HEK293 (cell line): Measurements from ENCODE around the gene ADAMTSL4.

Experiments used
- CTCF ChIP-seq: fragments of 450-650 bp; formaldehyde crosslinking; IDR thresholded peaks from 2 replicates; pipeline ENCODE4 v1.5.1; 2016; ENCODE audit warnings: missing biosample characterization, missing genetic modification characterization
- ELK4 ChIP-seq: IDR thresholded peaks from 2 replicates; pipeline ENCODE4 v1.6.1; 2011; ENCODE audit warnings: mild to moderate bottlenecking, low read depth, low read length, borderline replicate concordance
- PATZ1 ChIP-seq: fragments of 450-650 bp; formaldehyde crosslinking; IDR thresholded peaks from 2 replicates; pipeline ENCODE4 v1.5.1; 2016; ENCODE audit warnings: missing biosample characterization, missing genetic modification characterization
- PRDM4 ChIP-seq: fragments of 450-650 bp; formaldehyde crosslinking; IDR thresholded peaks from 2 replicates; pipeline ENCODE4 v1.5.1; 2017; ENCODE audit warnings: missing biosample characterization, missing genetic modification characterization
- REPIN1 ChIP-seq: fragments of 450-650 bp; formaldehyde crosslinking; IDR thresholded peaks from 2 replicates; pipeline ENCODE4 v1.5.1; 2017; ENCODE audit warnings: missing biosample characterization, missing genetic modification characterization, low read depth
- REST ChIP-seq: fragments of 450-650 bp; formaldehyde crosslinking; IDR thresholded peaks from 2 replicates; pipeline ENCODE4 v1.5.1; 2016; ENCODE audit warnings: missing biosample characterization, missing genetic modification characterization
- SCRT2 ChIP-seq: fragments of 450-650 bp; formaldehyde crosslinking; IDR thresholded peaks from 2 replicates; pipeline ENCODE4 v1.5.1; 2016; ENCODE audit warnings: missing biosample characterization, missing genetic modification characterization
- YY2 ChIP-seq: fragments of 450-650 bp; formaldehyde crosslinking; IDR thresholded peaks from 2 replicates; pipeline ENCODE4 v1.5.1; 2016; ENCODE audit warnings: missing biosample characterization, missing genetic modification characterization
- ZBTB26 ChIP-seq: fragments of 450-650 bp; formaldehyde crosslinking; optimal IDR thresholded peaks from 2 replicates; pipeline ENCODE3; 2016; ENCODE audit warnings: missing biosample characterization, mild to moderate bottlenecking, missing genetic modification characterization
- ZNF184 ChIP-seq: fragments of 450-650 bp; IDR thresholded peaks from 2 replicates; pipeline ENCODE4 v1.5.1; 2018; ENCODE audit warnings: missing biosample characterization, mild to moderate bottlenecking, missing genetic modification characterization
- ZNF354C ChIP-seq: fragments of 450-650 bp; formaldehyde crosslinking; IDR thresholded peaks from 2 replicates; pipeline ENCODE4 v1.5.1; 2016; ENCODE audit warnings: missing biosample characterization, missing genetic modification characterization, low read depth, borderline replicate concordance
- ZNF362 ChIP-seq: fragments of 450-650 bp; formaldehyde crosslinking; IDR thresholded peaks from 2 replicates; pipeline ENCODE4 v1.5.1; 2016; ENCODE audit warnings: missing biosample characterization, missing genetic modification characterization
- ZNF398 ChIP-seq: fragments of 450-650 bp; formaldehyde crosslinking; IDR thresholded peaks from 2 replicates; pipeline ENCODE4 v1.5.1; 2017; ENCODE audit warnings: missing biosample characterization, missing genetic modification characterization
- ZNF580 ChIP-seq: fragments of 450-650 bp; formaldehyde crosslinking; IDR thresholded peaks from 2 replicates; pipeline ENCODE4 v1.5.1; 2016; ENCODE audit warnings: missing biosample characterization, missing genetic modification characterization
- ZSCAN30 ChIP-seq: fragments of 450-650 bp; IDR thresholded peaks from 2 replicates; pipeline ENCODE4 v1.5.1; 2018; ENCODE audit warnings: missing biosample characterization, mild to moderate bottlenecking, missing genetic modification characterization, moderate library complexity

ADAMTSL4 gene

GRCh38 chr1:150579110-150579944 is 30.1 kb downstream of the ADAMTSL4 start, which contains the start of gene MCL1 (continued):
- TF ChIP-seq ZNF580 (peak; percentile 76; the same call in 1 of the 2 replicates), ZSCAN30 (tag by site-specific recombination) (peak; percentile 78), ZBTB26 (tag by site-specific recombination) (peak; percentile 90), PRDM4 (tag by site-specific recombination) (peak; percentile 35), ZNF362 (tag by site-specific recombination) (peak; percentile 93), ZNF354C (tag by site-specific recombination) (no peak), ZNF184 (peak; percentile 47; the same call in 1 of the 2 replicates), REST (tag by site-specific recombination) (0 out of 2 replicates have a peak, but pooled peaks have one; percentile 11), ELK4 (peak; percentile 99), CTCF (tag by site-specific recombination) (no peak), SCRT2 (tag by site-specific recombination) (no peak), REPIN1 (tag by site-specific recombination) (peak; percentile 16; the same call in 1 of the 2 replicates), PATZ1 (tag by site-specific recombination) (peak; percentile 71; the same call in 1 of the 2 replicates), YY2 (tag by site-specific recombination) (peak; percentile 54; the same call in 1 of the 2 replicates), ZNF398 (tag by site-specific recombination) (no peak; the same call in 1 of the 2 replicates)
